DOHH2 (cell line): ENCODE results near the gene SGCD.

Experiments
- EZH2phosphoT487 ChIP-seq: fragments of 200-600 bp; sonication (generic); IDR thresholded peaks from 2 replicates; pipeline ENCODE4 v1.6.1; 2017; ENCODE audit warnings: borderline replicate concordance, mild to moderate bottlenecking, antibody characterized with exemption, low read length, moderate library complexity, mixed read lengths
- TF ChIP-seq, protein P1 (sequence below): fragments of 200-600 bp; sonication (generic); IDR thresholded peaks from one replicate; pipeline ENCODE4 v1.5.1; 2014; ENCODE audit warnings: antibody characterized with exemption, mild to moderate bottlenecking, low read depth, low read length; ENCODE audit not compliant: poor library complexity, severe bottlenecking

DNA sequence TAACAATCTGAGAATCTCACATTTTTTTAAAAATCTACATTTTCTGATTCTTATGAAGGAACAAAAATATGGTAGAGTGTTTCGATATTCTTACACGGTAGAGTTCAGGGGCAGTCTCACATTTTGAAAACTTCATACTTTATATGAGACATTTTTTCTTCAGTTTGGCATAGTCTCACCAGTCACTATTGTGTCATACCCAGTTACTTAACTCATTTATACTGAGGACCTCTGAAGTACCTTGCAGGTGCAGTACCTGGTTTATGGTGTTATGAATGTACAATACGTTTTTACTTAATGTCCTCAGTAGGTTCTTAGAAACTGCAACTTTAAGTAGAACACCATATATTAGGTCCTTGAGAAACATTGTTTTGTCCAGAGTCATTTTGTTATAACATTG is 196.6 kb downstream of the SGCD start:
- TF ChIP-seq, protein P1, sequence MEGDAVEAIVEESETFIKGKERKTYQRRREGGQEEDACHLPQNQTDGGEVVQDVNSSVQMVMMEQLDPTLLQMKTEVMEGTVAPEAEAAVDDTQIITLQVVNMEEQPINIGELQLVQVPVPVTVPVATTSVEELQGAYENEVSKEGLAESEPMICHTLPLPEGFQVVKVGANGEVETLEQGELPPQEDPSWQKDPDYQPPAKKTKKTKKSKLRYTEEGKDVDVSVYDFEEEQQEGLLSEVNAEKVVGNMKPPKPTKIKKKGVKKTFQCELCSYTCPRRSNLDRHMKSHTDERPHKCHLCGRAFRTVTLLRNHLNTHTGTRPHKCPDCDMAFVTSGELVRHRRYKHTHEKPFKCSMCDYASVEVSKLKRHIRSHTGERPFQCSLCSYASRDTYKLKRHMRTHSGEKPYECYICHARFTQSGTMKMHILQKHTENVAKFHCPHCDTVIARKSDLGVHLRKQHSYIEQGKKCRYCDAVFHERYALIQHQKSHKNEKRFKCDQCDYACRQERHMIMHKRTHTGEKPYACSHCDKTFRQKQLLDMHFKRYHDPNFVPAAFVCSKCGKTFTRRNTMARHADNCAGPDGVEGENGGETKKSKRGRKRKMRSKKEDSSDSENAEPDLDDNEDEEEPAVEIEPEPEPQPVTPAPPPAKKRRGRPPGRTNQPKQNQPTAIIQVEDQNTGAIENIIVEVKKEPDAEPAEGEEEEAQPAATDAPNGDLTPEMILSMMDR: no peak
- no peak for TF ChIP-seq EZH2phosphoT487
